HS-27A (cell line): Measurements from ENCODE around the gene CEP70.

Experiments used
- DNase-seq: peaks from one replicate; pipeline ENCODE4 v3.0.0-alpha.2; 2012; ENCODE audit warnings: low read depth, missing footprints

CEP70 gene

GRCh38 chr3:138452436-138452835, 141.6 kb downstream of the CEP70 start:
- no peak for DNase-seq

- DNase-seq: no peak
Measured at GRCh38 chr3:138451595-138452162, 142.4 kb downstream of the CEP70 start.

GRCh38 chr3:138450704-138451424, 143.2 kb downstream of the CEP70 start:
- DNase-seq: no peak

- no peak for DNase-seq
Measured at GRCh38 chr3:138450181-138450580, 143.9 kb downstream of the CEP70 start.

GRCh38 chr3:138449490-138449889, 144.6 kb downstream of the CEP70 start:
- no peak for DNase-seq

- DNase-seq: no peak
Measured at GRCh38 chr3:138448631-138449030, 145.4 kb downstream of the CEP70 start.

GRCh38 chr3:138445654-138446053, 148.4 kb downstream of the CEP70 start:
- DNase-seq: no peak

GRCh38 chr3:138445236-138445635, 148.8 kb downstream of the CEP70 start:
- no peak for DNase-seq
